ENCODE results near the gene ZNF691.
"Not testable (repeated sequence)": the region's sequence is repeated elsewhere in the genome, so short reads cannot be mapped to it uniquely, and the experiment has no call there.

The ZNF691 gene

GRCh38 chr1:42846257-42847110, at the start of gene ZNF691:
ZNF691 (plus strand) TSS chr1:42846613; CDS start chr1:42849659, 3,046 bp downstream.
- peak; percentile 73 for DNase-seq

- no peak for DNase-seq
These were observed 49.0 kb upstream of the ZNF691 start for GRCh38 chr1:42797414-42797813.

GRCh38 chr1:42797979-42798378, 48.4 kb upstream of the ZNF691 start:
- no peak for DNase-seq

GRCh38 chr1:42801832-42802473, 44.5 kb upstream of the ZNF691 start:
- no peak for DNase-seq

- no peak for DNase-seq
These were observed 40.2 kb upstream of the ZNF691 start for GRCh38 chr1:42806171-42806570.

- DNase-seq: no peak
These were observed 39.8 kb upstream of the ZNF691 start for GRCh38 chr1:42806593-42806992.

GRCh38 chr1:42807056-42807668, 39.3 kb upstream of the ZNF691 start:
- DNase-seq: no peak

GRCh38 chr1:42814815-42815214, 31.6 kb upstream of the ZNF691 start:
- not testable (repeated sequence) for DNase-seq

GRCh38 chr1:42815941-42816584, 30.4 kb upstream of the ZNF691 start:
- DNase-seq: no peak

GRCh38 chr1:42816585-42817439, 29.6 kb upstream of the ZNF691 start, which contains the start of the genes ERMAP and SVBP:
ERMAP (plus strand) TSS chr1:42817122; CDS start chr1:42830449, 13,327 bp downstream.
SVBP (minus strand) TSS chr1:42817397; CDS start chr1:42816544, 853 bp downstream.
- peak; percentile 89 for DNase-seq

- no peak for DNase-seq
These were observed 29.0 kb upstream of the ZNF691 start for GRCh38 chr1:42817440-42817767.

- no peak for DNase-seq
These were observed 28.4 kb upstream of the ZNF691 start for GRCh38 chr1:42817976-42818375.

- DNase-seq: no peak
These were observed 25.6 kb upstream of the ZNF691 start for GRCh38 chr1:42820813-42821212.

- DNase-seq: no peak
These were observed 24.7 kb upstream of the ZNF691 start for GRCh38 chr1:42821690-42822089.

GRCh38 chr1:42822800-42823392, 23.5 kb upstream of the ZNF691 start:
- no peak for DNase-seq

- no peak for DNase-seq
These were observed 21.9 kb upstream of the ZNF691 start for GRCh38 chr1:42824481-42825035.

- DNase-seq: no peak
These were observed 21.2 kb upstream of the ZNF691 start for GRCh38 chr1:42825036-42825851.

GRCh38 chr1:42830631-42831030, 15.8 kb upstream of the ZNF691 start:
- DNase-seq: no peak

GRCh38 chr1:42831273-42831672, 15.1 kb upstream of the ZNF691 start:
- no peak for DNase-seq

GRCh38 chr1:42832641-42833240, 13.7 kb upstream of the ZNF691 start:
- DNase-seq: no peak
